GM10266 (cell line): ENCODE measurements around the gene SAMD4B.

Experiments used
- DNase-seq: peaks from one replicate; pipeline ENCODE4 v3.0.0; 2012; ENCODE audit errors: extremely low spot score
- TF ChIP-seq, protein P1 (sequence below): IDR thresholded peaks from 2 replicates; pipeline ENCODE4 v1.5.1; 2012; ENCODE audit warnings: mild to moderate bottlenecking, low read depth; ENCODE audit not compliant: control insufficient read depth, insufficient read depth; ENCODE audit errors: missing control alignments

The SAMD4B gene

DNA sequence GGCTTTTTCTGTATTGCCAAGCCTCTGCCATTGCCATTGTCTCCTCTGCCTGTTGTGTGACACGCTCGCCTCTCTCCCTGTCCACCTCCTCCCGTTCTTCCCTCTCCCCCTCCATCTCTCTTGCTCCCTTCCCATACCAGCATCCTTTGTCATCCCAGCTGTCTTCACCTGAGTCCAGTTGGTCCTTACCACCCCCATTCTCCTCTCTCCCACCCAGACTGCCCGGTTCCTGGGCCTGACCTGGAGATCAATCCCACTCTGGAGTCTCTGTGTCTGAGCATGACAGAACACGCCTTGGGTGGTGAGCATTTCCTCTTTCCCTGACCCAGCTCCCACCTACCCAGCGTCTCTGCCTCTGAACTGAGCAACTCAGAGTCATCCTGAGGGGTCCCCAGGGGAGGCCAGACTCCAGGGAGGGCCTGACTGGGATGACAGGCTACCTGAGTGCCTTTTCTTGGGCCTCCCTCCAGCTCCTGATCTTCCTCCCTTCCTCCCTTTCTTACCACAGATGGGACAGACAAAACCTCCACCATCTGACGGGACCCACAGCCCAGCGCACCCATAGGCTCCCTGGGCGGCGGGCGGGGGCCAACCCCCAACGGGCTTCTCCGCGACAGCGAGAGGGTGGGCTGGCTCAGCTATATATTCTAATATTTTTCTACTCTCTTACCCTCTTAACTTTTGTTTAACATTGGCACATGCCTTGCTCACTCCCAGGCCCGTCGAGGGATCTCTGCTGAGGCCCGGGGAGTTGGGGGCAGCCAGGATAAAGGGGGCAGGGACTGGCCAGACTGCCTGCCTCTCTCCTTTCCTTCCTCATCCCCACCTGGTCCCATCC, 41.0 kb downstream of the SAMD4B start:
- TF ChIP-seq, protein P1, sequence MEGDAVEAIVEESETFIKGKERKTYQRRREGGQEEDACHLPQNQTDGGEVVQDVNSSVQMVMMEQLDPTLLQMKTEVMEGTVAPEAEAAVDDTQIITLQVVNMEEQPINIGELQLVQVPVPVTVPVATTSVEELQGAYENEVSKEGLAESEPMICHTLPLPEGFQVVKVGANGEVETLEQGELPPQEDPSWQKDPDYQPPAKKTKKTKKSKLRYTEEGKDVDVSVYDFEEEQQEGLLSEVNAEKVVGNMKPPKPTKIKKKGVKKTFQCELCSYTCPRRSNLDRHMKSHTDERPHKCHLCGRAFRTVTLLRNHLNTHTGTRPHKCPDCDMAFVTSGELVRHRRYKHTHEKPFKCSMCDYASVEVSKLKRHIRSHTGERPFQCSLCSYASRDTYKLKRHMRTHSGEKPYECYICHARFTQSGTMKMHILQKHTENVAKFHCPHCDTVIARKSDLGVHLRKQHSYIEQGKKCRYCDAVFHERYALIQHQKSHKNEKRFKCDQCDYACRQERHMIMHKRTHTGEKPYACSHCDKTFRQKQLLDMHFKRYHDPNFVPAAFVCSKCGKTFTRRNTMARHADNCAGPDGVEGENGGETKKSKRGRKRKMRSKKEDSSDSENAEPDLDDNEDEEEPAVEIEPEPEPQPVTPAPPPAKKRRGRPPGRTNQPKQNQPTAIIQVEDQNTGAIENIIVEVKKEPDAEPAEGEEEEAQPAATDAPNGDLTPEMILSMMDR, result no peak

DNA sequence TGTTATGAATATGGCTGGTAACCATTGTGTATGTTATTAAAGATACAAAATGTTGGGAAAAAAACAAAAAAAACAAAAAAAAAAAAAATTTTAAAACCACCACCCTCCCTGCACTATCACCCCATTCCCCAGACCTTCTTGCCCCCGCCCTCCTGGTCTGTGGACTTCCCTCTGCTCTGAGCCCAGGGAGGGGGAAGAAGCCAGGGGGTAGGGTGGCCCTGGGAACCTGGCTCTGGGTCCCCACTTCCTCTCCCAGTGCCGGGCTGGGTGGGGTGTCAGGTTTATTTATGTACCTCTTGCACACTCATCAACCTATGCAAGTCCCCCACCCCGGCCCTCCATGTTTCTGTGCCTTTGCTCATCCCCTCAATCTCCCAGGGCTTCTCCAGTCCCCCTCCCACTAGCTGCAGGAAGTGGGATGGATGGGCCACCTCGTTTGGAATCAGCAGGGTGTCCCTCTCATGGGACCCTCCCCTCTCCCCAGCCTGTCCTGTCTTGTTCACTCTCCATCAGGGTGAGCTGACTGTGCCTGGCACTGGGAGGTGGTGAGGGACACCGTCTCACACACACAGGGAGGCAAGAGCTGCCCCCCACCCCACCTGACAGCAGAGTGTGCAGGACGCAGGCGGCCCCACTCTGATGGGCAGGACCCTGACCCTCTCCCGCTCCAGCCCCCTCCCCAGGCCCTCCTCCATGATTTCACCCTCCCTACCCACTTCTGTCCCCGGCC, 42.8 kb downstream of the SAMD4B start:
- TF ChIP-seq, protein P1, result no peak
- no peak for DNase-seq

More for the DNA sequence above, 41.0 kb downstream of the SAMD4B start:
- no peak for DNase-seq

DNA sequence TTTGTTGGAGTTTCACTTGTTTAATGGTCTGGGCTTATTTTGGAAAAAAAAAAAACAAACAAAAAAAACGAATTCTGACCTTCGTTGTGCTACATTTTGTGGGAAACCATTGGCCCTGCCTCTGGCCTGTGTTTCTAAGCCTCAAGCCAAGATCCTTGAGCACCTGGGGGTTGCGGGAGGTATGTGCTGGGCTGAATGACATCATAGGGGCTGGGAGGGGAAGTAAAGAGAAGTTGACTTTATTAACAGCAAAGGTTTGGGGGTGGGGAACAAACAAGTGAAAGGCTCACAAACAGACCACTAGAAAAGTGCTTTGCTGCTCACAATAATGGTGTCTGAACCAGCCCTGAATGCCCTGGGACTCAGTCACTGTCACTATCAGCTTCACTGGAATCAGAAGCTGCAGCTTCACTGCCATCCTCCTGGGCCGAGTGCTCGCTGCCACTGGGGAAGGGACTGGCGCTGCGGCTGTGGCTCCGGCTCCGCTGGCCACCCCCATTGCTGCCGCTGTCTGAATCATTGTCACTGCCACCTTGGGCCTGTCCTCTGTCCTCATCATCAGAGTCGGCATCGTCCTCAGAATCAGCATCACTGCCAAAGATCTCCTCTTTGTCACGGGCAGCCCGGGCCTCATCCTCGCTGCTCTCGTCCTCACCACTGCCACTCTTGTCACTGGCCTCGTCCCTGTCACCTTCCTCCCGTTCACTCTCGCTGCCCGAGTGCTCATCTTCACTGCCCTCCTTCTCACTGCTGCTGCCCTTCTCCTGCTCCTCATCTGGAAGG, 43.6 kb downstream of the SAMD4B start:
- no peak for DNase-seq
- TF ChIP-seq, protein P1, result no peak

DNA sequence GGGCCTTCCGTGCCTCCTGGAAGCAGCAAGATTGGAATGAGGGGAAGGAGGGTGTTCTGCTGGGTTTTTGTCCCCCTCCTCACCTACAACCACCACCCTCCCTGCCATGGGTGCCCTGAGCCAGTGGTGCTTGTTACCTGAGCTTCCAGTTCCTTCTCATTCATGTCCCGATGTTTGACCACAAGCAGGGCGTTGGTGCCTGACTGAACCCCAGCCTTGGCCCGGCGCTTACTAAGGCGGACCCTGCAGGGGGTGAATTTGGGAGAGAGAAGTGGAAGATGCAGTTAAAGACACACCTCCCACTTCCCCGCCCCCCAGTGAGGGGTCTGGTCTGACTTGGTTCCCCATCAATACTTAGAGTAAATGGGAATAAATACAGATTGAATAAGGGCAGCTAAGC, 44.3 kb downstream of the SAMD4B start:
- DNase-seq, result no peak
- TF ChIP-seq, protein P1, result no peak

DNA sequence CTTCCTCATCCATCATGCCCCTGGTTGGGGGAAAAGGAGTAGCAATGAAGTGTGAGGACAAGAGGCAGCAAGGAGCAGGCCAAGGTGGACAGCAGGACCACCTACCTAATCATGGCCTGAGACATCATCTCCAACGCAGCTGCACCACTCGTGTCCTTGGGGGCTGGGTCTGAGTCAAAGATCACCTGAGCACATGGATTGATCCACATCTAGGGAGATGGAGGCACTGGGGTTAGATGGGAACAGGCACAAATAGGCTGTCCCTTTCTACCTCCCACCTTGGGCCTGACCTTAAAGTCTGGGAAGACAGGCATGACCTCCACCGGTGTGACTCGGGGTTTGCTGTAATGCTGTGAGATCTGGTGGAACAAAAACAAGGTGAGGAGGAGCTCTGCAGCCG, 46.4 kb downstream of the SAMD4B start:
- no peak for DNase-seq
- TF ChIP-seq, protein P1, result no peak

DNA sequence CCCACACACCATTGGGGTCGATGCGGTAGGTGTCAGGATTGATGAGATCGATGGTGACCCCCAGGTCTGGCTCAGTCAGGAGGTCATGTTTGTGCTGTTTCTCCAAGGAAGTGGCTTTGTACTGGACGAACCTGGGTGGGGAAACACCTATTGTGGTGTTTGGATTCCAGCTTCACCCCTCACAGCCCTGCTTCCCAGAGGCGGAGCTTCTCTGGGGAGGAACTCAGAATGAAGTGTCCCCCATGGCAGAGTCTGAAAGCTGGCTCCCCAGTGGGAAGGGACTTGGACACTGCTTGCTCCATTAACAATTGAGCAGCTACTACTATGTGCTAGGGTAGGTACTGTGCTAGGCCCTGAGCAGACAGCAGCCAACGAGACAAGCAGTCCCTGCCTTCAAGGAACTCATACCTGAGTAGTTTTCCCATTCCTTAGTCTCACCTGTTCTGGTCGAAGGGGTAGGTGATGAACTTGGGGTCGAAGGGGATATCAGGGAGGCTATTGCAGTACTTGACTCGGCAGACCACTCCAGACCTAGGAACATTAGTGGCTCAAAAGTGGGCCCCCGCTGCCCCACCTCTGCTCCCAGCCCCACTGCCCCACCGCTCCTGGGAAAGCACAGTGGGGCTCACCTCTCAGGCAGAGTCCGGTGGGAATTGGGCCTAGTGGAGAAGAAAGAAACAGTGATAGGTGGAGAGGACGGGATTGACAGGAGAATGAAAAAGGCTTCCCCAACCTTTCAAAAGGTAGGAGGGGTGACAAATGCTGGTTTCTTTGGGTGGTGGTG, 47.6 kb downstream of the SAMD4B start:
- TF ChIP-seq, protein P1, result no peak
- no peak for DNase-seq
